ENCODE data around the gene ISL2.

Gene ISL2

GRCh38 chr15:76377217-76377616 lies 40.6 kb downstream of the ISL2 start:
- DNase-seq (ENCODE audit: low spot score): no peak

- DNase-seq (ENCODE audit: low spot score): no peak
These were observed 41.2 kb downstream of the ISL2 start for GRCh38 chr15:76377751-76378150.

- no peak for DNase-seq (ENCODE audit: low spot score)
These were observed 42.1 kb downstream of the ISL2 start for GRCh38 chr15:76378691-76379090.

GRCh38 chr15:76380249-76380648 lies 43.7 kb downstream of the ISL2 start:
- DNase-seq (ENCODE audit: low spot score): no peak

- no peak for DNase-seq (ENCODE audit: low spot score)
These were observed 44.8 kb downstream of the ISL2 start for GRCh38 chr15:76381366-76381765.

- no peak for DNase-seq (ENCODE audit: low spot score)
These were observed 46.6 kb downstream of the ISL2 start for GRCh38 chr15:76382987-76383728.

- DNase-seq (ENCODE audit: low spot score): no peak
These were observed 47.8 kb downstream of the ISL2 start for GRCh38 chr15:76384409-76384808.

GRCh38 chr15:76386178-76386577 lies 49.6 kb downstream of the ISL2 start:
- DNase-seq (ENCODE audit: low spot score): no peak

GRCh38 chr15:76386926-76387325 lies 50.4 kb downstream of the ISL2 start:
- no peak for DNase-seq (ENCODE audit: low spot score)

- no peak for DNase-seq (ENCODE audit: low spot score)
These were observed 54.0 kb downstream of the ISL2 start for GRCh38 chr15:76390571-76390970.

- no peak for DNase-seq (ENCODE audit: low spot score)
These were observed 54.7 kb downstream of the ISL2 start for GRCh38 chr15:76391309-76391708.

GRCh38 chr15:76391847-76392246 lies 55.3 kb downstream of the ISL2 start:
- no peak for DNase-seq (ENCODE audit: low spot score)

Data from SW480 (cell line).